ENCODE measurements around the gene HECTD4.

DNA sequence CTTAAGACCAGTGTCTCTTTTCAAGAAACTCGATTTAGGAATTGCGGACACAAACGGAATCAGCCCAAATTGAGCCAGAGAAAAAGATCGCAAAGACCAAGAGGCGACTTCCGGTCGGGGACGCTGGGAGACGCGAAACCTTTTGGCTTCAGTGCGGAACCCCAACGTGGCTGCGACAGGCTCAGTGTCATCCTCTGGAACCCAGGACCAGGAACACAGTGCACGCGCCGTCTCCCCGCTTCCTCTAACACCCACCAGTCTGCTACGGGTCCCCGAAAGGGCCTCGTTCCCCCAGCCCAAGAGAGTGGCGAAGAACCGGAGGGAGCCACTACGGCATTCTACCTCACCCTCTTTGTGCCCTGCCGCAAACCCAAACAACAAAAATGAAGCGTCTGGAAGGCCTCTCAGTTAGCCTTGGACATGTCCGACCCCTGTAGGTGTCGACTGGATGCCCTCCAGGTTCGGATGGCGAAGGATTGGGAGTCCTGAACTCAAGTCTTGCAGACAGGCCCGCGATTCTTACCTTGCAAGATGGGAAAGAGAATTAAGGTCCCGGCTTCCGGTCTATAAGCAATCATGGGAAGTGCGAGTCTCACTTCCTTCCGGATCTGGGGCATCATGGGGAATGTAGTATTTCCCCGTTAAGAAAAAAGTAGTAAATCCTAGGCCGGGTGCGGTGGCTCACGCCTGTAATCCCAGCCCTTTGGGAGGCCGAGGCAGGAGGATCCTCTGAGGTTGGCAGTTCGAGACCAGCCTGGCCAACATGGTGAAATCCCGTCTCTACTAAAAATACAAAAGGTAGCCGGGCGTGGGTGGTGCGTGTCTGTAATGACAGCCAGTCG is 27.1 kb upstream of the HECTD4 start, which contains the start of gene RPL6:
- TF ChIP-seq GATA1 (IDR thresholded peaks at IDR 0.05; ENCODE audit: low read depth, low read length) (no peak), POLR2A (IDR thresholded peaks at IDR 0.05; ENCODE audit: low read length) (peak; percentile 98)

Data from erythroblast (primary cell).